Omental fat pad (tissue), 4 donors: ENCODE measurements around the gene C1QB. TPM values are rescaled to one million over a fixed set of nuclear protein-coding genes. Genes with fewer than 3 reads are reported as not detected.
"Not testable (repeated sequence)": the region's sequence is repeated elsewhere in the genome, so short reads cannot be mapped to it uniquely, and the experiment has no call there.

Experiments used
- ATAC-seq: fragments of 150-250 bp; one replicate; pipeline ENCODE4 v1.9.1; 2016; ENCODE audit warnings: mild to moderate bottlenecking, moderate library complexity; ENCODE audit not compliant: low FRiP score
- DNase-seq: peaks from one replicate; pipeline ENCODE4 v3.0.0-alpha.2; 2019; ENCODE audit warnings: low spot score
- total RNA-seq, 4 donors: library from RNA; depleted of rRNA; stranded (reverse); fragments of >200 nt; gene quantifications; one replicate each; pipeline ENCODE4 v1.1.0, GENCODE V29; 2016
- TF ChIP-seq, protein P1 (sequence below), 3 donors: fragments of 450-650 bp; IDR thresholded peaks; one replicate each; pipeline ENCODE4 v1.5.1; 2016 to 2017; ENCODE audit warnings: antibody characterized with exemption in 3 of 3, mild to moderate bottlenecking in 3 of 3, moderate library complexity in 2 of 3

C1QB gene
- total RNA-seq, 4 donors from 2014 or later, result 692 to 1,052 (median 953) TPM

DNA sequence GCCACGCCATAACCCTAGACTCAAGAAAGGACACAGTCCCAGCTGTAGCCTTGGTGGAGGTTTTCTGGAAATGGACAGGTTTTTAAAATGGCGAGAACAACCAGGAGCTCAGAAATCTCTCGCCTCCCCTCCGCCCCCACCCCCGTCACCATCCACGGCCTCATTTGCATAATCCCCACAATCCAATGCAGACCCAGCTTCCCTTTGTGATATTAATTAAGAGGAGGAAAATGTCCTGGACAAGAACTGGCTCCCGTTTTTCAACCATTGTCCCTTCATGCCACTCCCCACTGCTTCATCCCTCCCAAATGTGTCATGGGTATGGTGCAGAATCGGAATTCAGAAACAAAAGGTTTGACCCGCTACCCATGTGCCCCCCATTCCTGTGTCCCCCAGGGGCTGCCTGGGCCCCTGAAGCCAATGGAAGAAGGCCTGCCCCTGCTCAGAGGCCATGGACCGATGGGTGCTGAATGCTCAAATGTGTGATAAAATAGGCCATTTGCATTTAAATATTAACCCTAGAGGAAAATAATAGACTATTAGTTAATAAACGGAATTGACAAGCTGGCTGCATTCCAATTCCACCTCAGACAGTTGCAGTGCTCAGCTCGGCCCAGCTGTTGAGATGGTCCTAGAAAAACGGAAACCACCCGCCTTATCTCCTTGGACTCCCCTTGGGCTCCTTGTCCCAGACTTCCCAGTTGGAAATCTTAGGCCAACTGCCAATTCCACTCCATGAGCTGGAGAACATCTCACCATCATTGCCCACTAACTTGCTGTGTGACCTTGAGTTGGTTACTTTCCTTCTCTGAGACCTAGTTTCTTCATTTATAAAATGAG lies 46.9 kb downstream of the C1QB start:
- no peak for DNase-seq
- TF ChIP-seq, protein P1, sequence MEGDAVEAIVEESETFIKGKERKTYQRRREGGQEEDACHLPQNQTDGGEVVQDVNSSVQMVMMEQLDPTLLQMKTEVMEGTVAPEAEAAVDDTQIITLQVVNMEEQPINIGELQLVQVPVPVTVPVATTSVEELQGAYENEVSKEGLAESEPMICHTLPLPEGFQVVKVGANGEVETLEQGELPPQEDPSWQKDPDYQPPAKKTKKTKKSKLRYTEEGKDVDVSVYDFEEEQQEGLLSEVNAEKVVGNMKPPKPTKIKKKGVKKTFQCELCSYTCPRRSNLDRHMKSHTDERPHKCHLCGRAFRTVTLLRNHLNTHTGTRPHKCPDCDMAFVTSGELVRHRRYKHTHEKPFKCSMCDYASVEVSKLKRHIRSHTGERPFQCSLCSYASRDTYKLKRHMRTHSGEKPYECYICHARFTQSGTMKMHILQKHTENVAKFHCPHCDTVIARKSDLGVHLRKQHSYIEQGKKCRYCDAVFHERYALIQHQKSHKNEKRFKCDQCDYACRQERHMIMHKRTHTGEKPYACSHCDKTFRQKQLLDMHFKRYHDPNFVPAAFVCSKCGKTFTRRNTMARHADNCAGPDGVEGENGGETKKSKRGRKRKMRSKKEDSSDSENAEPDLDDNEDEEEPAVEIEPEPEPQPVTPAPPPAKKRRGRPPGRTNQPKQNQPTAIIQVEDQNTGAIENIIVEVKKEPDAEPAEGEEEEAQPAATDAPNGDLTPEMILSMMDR (IDR thresholded peaks at IDR 0.05), result no peak
- ATAC-seq, result no peak

DNA sequence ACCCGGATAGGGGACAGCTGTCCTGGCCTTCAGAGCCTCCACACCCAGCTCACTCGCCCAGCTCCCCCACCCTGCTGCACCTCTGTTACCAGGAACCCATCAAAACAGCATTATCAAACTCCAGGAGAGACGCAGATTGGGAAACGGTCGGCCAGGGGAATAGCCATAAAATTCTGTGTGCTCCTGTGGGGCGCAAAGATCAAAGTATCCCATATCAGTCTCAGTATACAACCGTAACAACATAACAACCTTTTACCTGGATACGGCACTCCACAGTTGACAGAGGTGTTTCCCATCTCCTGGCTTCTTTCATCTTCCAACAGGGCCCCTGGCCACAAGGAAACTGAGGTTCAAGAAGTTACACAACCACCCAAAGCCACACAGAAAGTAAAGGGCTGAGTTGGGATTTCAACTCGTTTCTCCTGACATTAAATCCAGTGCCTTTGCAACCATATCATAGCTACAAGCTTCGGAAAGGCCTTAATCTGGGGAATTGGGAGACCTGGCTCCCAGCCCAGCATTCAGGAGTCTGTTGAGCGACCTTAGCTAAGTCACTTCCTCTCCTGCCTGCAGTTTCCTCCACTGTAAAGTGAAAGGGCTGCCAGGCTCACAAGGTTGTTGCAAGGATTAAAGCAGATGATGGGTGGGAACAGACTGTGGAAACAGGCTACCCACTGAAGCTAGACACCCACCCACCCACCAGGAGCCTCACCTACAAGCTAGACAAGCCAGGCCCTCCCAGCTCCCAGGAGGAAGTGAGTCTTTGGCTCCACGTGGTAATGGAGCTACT lies 49.5 kb downstream of the C1QB start:
- no peak for DNase-seq
- no peak for ATAC-seq
- TF ChIP-seq, protein P1 (IDR thresholded peaks at IDR 0.05), result no peak

DNA sequence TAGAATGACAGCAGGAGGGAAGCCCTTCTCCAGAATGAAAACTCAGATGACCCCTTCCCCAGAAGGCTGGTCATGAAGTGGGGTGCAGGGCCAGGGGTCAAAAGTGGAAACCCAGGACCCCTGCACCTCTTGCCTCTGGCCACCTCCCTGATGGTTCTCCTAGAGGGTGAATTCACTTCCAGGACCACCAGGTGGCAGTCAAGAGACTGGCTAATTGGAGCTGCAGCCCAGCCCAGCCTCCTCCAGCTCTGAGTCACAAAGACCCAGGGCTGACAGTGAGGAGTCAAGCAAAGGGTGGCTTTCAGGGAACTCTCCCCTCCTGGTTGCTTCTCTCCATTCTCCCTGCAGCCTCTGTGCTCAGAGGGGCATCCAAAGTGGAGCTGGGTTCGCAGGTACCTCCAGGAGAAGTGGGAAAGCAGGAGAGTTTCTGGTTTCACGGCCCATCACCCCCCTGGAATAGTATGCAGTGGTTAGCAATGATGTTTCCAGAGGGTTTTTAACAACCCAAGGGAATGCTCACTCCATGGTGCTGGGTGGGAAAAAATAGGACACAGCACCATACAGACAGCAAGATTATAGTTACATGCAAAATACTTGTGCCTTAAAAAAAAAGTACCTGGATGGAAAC lies 51.5 kb downstream of the C1QB start:
- ATAC-seq (peak; percentile 89), DNase-seq (peak; percentile 80)

DNA sequence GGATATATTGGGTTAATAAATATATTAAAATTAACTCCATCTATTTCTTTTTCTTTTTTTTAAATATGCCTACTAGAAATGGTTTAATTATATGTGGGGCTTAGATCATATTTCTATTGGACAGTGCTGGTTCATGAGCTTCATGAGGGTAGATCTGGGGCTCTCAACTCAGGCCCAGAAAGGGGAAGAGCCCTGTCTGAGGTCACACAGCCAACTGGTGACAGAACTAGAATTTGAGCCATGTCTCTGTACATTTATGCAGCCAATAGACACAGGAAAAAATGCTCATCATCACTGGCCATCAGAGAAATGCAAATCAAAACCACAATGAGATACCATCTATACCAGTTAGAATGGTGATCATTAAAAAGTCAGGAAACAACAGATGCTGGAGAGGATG lies 52.5 kb downstream of the C1QB start:
- no peak for ATAC-seq
- DNase-seq, result no peak
- TF ChIP-seq, protein P1 (IDR thresholded peaks at IDR 0.05), result no peak

More for the DNA sequence above, 51.5 kb downstream of the C1QB start:
- TF ChIP-seq, protein P1 (IDR thresholded peaks at IDR 0.05), result peak in 2 of 3 donors; percentile 74 to 85

DNA sequence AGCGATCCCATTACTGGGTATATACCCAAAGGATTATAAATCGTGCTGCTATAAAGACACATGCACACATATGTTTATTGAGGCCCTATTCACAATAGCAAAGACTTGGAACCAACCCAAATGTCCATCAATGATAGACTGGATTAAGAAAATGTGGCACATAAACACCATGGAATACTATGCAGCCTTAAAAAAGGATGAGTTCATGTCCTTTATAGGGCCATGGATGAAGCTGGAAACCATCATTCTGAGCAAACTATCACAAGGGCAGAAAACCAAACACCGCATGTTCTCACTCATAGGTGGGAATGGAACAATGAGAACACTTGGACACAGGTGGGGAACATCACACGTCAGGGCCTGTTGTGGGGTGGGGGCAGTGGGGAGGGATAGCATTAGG lies 53.1 kb downstream of the C1QB start:
- DNase-seq, ATAC-seq: not testable (repeated sequence)

DNA sequence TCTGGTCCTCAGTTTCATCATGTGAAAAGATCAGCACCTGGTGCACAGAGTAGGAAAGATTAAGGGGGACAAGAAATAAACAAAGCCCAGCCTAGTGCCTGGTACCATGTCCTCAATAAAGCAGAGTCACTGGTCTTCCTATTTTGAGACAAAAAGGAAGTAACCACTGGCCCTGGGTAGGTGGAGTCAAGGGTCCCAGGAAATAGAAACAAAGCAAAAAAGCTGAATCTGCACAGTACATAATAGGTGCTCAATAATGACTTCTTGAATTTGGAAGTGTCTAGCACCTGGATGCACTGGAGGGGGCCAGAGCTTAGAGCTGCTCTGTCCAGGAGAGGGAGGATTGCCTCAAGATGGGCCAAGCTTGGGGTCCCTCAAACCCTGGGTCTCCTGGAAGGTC lies 55.7 kb downstream of the C1QB start:
- ATAC-seq, result no peak
- DNase-seq, result no peak
- TF ChIP-seq, protein P1 (IDR thresholded peaks at IDR 0.05), result no peak

DNA sequence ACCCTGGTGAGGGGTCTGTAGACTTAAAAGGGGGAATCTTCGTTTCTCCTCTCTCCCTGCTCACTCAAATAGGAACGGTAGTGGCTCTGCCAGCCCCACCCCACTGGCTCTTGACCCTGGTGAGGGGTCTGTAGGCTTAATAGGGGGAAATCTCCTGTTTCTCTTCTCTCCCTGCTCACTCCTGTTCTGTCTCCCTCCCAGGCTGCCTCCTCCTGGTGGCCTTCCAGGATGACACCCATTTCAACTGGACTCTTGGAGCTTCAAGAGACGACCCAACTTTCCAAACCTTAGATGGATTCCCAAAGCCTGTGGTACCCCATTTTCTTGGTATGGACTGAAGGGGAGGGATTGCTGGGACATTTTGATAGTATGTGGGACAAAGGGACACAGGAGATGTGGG lies 56.2 kb downstream of the C1QB start:
- DNase-seq (no peak), ATAC-seq (no peak)
- TF ChIP-seq, protein P1 (IDR thresholded peaks at IDR 0.05), result no peak
